T47D (cell line): ENCODE results near the gene LSM10.

Experiments used
- DNase-seq, 2 experiments: peaks; one replicate each; pipeline versions ENCODE4 v3.0.0 to v3.0.0-alpha.2; 2011 to 2012; ENCODE audit warnings: low read depth in 1 of 2, low spot score in 1 of 2
- JUND ChIP-seq: IDR thresholded peaks from 2 replicates; pipeline ENCODE4 v1.6.1; 2012; ENCODE audit warnings: low read depth
- in situ Hi-C: cut with HindIII; loops from 2 replicates; pipeline ENCODE4 v1.10.0; 2016; ENCODE audit warnings: low sequenced_read_pairs, low pct_unique_long_range_greater_than_20kb

The LSM10 gene

DNA sequence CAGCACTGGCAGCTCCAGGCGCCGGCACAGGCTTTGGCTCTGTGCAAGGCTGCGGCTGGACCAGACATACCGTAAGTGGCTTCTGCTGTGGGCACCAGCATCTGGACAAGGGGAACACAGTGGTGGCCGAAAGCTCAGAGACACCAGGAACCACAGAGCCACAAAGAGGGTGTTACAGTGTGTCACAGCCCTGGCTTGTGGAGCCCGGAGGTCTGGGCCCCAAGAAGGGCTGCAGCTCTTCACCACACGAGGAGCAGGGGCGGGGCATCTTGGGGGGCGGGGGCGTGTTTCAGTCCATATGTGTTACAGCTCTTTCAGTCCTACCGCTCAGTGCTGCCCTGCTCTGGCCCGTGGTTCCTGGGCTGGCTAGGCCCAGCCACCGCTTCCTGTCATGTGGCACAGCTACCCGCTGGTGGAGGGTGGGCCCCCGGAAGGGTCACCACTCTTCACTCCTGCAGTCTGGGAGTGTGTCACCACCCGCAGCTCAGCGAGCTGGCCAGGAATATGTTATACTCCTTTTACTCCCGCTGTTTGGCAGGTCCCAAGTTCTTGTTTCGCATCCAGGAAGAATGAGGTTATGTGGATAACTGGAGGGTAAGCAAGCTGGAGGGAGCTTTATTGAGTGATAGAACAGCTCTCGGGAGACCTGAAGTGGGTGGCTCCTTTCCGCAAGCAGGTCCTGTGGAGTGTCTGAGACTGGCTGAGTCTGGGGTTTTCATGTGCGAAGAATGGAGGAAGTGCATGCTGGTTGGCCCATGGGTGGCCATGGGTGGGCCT, 3.3 kb upstream of the LSM10 start:
- in situ Hi-C loops = no loop called here
- TF ChIP-seq JUND = no peak
- DNase-seq = no peak

DNA sequence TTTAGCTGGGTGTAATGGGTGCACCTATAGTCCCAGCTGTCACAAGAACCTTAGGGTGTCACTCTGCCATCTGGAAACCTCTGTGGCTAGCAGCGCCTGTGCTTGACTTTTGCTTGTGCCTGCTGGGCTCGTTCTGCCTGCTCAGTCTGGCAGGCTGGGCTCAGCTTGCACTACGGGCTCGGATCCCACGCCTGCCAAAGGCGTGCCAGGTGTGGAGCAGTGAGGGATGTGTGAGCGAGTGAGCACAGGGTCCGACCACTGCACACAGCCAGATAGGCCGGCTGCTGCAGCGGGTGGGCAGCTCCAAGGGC, 2.8 kb upstream of the LSM10 start:
- DNase-seq = no peak
- in situ Hi-C loops = no loop called here
- TF ChIP-seq JUND = no peak

DNA sequence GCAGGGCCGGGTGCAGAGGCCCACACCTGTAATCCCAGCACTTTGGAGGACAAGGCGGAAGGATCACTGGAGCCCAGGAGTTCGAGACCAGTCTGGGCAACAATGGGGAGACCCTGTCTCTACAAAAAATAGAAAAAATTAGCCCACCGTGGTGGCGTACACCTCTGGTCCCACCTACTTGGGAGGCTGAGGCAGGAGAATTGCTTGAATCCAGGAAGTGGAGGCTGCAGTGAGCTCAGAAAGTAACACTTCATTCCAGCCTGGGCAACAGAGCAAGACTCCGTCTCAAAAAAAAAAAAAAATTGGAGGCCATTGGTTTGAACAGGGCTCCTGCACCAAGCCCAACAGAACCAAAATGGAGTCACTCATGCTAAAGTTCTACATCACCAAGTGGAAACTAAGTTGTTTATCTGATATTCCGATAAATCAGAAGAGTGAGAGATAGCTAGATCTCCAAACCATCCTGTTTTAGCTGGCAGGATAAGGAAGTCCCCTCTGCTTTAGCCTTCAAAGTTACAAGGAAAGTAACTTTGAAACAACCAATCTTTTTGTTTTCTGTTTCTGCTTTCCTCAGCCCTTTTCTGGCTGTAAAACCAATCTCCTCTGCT, 766 bp upstream of the LSM10 start:
- in situ Hi-C loops = no loop called here
- no peak for DNase-seq
- TF ChIP-seq JUND = no peak

DNA sequence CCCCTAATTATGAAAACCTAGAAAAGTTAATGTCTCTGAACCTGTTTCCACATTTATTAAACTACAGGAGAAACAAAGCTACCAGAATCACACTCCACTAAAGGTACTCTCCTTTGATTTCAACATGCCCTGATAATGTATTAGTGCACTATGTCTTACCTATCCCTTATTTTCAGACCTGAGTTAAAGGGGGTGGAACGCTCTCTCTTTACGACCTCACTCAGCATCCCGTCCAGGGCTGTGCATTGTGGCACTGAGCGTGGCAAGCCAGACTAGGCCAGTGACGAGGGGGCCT, 678 bp downstream of the LSM10 start:
- TF ChIP-seq JUND = no peak
- in situ Hi-C loops = no loop called here
- no peak for DNase-seq

DNA sequence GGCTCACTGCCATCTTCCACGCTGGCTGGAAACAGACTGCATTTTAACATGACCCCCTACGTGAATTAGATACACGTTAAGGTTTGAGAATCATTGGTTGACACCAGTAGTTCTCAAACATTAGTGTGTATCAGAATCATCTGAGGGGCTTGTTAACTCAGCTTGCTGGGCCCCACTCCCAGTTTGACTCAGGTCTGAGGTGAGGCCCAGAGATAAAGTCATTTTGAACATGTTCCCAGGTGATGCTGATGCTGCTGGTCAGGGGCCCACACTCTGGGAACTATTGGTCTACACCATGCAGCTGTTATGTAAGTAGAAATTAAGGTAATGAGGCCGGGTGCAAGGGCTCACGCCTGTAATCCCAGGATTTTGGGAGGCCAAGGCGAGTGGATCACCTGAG, 1.3 kb downstream of the LSM10 start:
- TF ChIP-seq JUND = no peak
- in situ Hi-C loops = no loop called here
- no peak for DNase-seq

DNA sequence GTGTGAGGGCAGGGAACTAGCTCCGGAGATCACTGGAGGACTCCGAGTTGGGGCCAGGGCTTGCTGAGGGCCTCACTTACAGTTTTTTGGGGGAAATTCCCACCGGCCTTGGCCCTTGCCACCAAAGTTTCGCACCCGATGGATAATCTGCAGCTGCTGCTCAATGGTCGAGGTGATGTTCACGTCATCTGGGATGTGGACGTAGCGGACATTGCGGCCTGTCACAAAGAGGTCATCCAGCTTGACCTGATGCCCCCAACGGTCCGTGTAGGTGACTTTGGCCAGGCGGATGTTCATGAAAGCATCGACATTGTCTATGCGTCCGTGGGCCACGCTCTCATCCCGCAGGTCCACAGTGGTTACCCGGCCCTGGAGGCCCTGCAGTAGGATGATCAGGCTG, 4.0 kb downstream of the LSM10 start:
- DNase-seq = no peak
- TF ChIP-seq JUND = no peak
- in situ Hi-C loops = no loop called here

DNA sequence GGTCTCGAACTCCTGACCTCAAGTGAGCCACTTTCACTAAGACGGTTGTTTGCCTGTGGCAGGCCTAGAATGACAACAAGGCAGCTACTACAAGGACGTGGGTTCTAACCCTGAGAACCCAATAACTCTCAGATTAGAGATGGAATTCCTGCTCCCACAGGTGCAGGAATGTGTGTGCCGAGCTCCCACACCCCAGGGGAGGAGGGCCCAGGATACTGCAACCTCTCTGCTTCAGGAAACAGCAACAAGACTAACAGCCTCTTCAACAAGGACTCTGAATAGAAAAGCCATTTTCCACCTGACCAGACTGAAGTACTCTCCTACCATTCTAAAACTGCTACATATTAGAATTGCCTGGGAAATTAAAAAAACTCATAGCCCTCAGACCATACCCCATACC, 4.9 kb downstream of the LSM10 start:
- TF ChIP-seq JUND = no peak
- in situ Hi-C loops = no loop called here
- DNase-seq = no peak

DNA sequence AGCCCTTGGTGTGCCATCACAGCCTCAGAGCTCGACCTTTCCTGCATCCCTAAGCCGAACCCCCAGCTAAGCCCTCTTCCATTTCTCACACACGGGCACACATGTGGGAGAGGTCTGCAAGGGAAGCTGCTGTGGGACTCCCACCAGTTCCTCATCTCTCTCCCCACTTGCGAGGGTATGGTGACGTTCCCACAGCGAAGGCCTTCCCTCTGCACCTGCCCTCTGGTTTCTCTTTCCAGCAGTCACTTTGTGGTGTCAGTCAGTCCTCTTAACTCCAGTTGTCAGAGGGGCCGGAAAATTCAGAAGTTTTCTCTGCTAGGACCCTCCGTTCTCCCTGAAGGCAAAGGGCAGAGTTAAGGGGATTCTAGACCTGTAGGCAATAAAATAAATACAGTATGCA, 6.4 kb downstream of the LSM10 start:
- TF ChIP-seq JUND = no peak
- in situ Hi-C loops = no loop called here
- DNase-seq = no peak

DNA sequence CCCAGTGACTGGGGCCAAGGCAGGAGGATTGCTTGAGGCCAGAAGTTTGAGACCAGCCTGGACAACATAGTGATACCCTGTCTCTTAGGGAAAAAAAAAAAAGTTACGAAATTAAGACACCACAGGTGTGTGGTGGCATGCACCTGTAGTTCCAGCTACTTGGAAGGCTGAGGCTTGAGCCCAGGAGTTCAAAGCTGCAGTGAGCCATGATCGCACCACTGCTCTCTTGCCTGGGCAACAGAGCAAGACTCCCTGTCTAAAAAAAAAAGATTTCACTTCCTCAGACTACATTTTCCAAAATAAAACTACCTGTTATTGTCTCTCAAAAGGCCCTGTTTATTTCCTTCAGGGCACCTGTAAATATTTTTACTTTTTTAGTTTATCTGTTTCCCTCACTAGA, 7.3 kb downstream of the LSM10 start:
- TF ChIP-seq JUND = no peak
- in situ Hi-C loops = no loop called here
- DNase-seq = no peak

DNA sequence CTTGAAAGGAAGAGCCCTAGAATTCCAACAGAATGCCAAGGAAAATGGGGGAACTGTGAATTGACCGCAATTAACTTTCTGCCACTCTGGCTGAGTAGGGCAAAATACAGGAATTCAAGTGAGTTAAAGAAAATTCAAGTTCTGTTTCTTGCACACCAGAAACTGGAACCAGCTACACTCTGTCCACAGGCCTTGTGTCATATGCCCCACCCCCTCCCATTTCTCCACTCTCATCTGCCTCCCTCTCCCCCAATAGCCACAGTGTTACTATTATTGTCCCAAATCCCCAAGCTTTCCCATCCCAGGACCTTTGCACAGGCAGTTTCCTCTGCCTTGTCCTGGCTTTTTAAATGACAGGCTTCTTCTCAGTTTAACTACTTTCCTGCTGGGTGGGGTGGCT, 7.7 kb downstream of the LSM10 start:
- TF ChIP-seq JUND = no peak
- no peak for DNase-seq
- in situ Hi-C loops = no loop called here

DNA sequence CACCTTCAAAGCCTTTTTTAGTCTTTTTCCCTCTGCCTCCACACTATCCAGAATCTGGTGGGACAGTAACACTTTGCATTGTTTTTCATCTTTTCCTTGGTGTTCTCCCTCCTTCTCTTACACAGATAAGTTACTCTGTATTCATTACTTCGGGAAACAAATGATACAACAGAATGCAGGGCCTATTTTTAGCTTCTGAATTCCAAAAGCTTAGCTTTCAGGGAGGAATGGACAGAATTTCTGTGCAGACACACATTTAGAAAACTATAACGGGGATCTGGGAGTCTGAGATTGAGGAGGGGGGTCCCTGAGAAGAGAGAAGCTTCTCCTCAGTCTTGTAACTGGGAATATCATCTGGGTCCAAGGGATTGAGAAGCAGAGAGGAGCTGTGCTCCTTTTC, 8.4 kb downstream of the LSM10 start:
- in situ Hi-C loops = no loop called here
- no peak for TF ChIP-seq JUND
- no peak for DNase-seq

DNA sequence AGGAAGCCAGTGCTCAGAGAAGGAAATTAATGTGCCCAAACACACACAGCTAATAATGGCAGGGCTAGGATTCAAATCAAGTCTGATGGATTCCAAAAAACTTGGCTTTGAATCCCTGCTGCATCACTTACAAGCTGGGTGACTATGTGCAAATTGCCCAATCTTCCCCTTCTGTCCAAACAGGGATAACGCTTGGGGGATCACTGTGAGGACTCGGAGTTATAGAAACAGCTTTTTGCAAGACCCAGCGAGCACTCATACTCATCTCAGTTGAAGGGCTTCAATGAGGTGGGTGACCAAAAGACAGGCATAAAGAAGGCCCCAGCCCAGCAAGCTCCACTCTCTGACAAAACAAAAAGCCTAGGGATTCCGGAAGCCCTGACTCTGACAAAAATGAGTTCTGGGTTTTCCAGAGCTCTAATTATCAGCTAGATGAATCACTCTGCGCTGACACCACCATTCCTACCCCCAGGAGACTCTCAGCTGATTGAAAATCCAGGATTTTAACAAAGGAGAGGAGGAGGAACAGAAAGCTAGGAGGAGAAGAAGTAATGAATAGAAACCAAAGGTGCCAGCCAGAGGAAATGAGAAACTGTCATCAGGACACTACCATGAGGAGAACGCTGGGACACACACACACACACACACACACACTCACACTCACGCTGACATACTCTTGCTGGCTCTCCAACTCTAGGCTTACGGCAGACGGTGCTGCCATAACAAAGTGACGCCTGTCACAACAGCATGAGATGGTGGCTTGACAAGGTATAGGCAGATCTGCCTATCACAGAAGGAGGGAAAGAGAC, 10.4 kb downstream of the LSM10 start:
- no peak for DNase-seq
- no peak for TF ChIP-seq JUND
- in situ Hi-C loops = no loop called here
